AG09319 (cell line): ENCODE data around the gene TRIM47.

ENCODE experiments used
- DNase-seq: peaks from one replicate; pipeline ENCODE4 v3.0.0-alpha.2; 2010; ENCODE audit warnings: low read depth; ENCODE audit errors: extremely low read depth
- TF ChIP-seq, protein P1 (sequence below): IDR thresholded peaks from 2 replicates; pipeline ENCODE4 v1.5.1; 2011; ENCODE audit warnings: low read depth, mild to moderate bottlenecking, inconsistent platforms, low read length, moderate library complexity

The TRIM47 gene

DNA sequence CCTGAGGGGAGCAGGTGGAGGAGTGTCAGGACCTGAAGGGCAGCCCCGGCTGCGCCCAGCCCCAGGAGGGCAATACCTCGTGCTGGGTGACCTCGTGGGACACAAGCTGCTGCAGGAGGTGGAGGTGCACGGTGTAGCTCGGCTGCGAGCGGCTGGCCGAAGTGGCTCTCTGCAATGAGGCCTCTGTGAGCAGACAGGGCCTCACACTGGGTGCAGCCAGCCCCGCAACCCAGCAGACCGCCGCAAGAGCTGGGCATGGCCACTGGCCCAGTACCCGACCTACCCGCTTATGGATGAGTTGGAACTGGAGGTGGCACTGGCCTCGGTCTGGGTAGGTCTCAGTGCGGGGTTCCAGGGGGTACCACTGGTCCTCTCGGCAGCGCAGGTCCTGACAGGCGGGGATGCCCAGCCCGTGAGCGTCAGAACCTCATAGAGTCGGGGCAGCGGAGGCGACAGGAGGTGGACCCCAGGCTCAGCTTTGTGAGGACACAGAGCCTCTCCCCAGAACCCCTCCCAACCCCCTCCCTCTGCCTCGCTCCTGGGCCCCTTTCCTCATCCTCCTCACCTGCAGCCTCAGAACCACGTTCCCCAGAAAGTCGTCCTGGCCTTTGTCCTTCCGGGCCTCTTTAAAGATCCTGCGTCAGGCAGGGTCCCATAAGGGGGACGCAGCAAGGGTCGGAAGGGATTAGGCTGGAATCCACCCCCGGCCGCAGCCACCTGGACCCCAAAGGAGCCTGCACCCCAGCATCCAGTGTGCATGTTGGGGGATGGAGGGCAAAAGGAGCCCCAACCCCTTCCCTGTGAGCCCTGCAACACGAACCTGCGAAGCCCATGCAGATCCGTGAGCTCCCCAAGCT is 38.2 kb downstream of the TRIM47 start:
- TF ChIP-seq, protein P1, sequence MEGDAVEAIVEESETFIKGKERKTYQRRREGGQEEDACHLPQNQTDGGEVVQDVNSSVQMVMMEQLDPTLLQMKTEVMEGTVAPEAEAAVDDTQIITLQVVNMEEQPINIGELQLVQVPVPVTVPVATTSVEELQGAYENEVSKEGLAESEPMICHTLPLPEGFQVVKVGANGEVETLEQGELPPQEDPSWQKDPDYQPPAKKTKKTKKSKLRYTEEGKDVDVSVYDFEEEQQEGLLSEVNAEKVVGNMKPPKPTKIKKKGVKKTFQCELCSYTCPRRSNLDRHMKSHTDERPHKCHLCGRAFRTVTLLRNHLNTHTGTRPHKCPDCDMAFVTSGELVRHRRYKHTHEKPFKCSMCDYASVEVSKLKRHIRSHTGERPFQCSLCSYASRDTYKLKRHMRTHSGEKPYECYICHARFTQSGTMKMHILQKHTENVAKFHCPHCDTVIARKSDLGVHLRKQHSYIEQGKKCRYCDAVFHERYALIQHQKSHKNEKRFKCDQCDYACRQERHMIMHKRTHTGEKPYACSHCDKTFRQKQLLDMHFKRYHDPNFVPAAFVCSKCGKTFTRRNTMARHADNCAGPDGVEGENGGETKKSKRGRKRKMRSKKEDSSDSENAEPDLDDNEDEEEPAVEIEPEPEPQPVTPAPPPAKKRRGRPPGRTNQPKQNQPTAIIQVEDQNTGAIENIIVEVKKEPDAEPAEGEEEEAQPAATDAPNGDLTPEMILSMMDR = no peak
- DNase-seq = no peak

GRCh38 chr17:75838410-75838809 is 40.0 kb downstream of the TRIM47 start:
- TF ChIP-seq, protein P1 = no peak
- DNase-seq = no peak

- TF ChIP-seq, protein P1 = no peak
- DNase-seq = no peak
Observed at GRCh38 chr17:75837899-75838298, 40.5 kb downstream of the TRIM47 start.

GRCh38 chr17:75836605-75837004 is 41.8 kb downstream of the TRIM47 start:
- TF ChIP-seq, protein P1 = no peak
- no peak for DNase-seq

- TF ChIP-seq, protein P1 = no peak
- DNase-seq = no peak
Observed at GRCh38 chr17:75835654-75835987, 42.8 kb downstream of the TRIM47 start.

- DNase-seq = no peak
- TF ChIP-seq, protein P1 = no peak
Observed at GRCh38 chr17:75834928-75835653, 43.3 kb downstream of the TRIM47 start.

DNA sequence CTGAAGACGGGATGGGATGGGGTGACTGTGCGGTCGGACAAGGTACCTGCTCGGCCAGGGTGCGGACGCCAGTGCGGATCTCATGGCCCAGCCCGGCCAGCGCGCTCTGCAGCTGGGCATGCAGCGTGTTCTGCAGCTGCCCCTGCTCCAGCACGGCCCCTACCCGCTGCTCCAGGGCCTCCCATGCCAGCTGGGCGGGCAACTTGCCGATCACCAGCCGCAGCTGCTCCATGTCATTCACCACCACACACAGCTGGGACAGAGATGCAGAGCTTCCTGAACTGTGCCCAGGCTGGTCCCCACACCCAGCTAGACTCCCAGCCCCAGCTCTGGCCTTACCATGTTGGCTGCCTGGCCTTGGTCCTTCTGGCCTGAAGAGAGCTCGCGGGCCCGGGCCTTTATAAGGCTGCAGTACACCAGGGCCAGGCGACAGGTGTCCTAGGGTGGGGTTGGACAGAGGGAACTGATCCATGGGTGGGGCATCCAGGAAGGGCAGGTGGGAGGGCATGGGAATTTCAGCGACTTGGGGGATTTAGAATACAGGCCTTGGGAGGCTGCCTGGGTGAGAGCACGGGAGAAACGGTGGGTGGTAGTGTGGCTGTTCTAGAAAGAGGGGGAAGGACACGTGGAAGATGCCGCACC is 44.0 kb downstream of the TRIM47 start:
- TF ChIP-seq, protein P1 = no peak
- no peak for DNase-seq
